ENCODE measurements around the gene SPON1. TPM values are rescaled to one million over a fixed set of nuclear protein-coding genes. Genes with fewer than 3 reads are reported as not detected.

The SPON1 gene
- total RNA-seq, 1 experiment from 2014 or later = 46.9 TPM

GRCh38 chr11:14106303-14107049, 144.0 kb downstream of the SPON1 start:
- H3K4me1 ChIP-seq = no peaks in the 10 kb centered on the region
- BruUV-seq (replicated peaks) = no TSS peak
- no peak for TF ChIP-seq CTCF (IDR thresholded peaks at IDR 0.05; ENCODE audit: insufficient read depth in 1 of 2, low read depth in 1 of 2, low read length in 1 of 2, severe bottlenecking in 1 of 2, unreplicated experiment in 1 of 2)
- H3K9me3 Mint-ChIP-seq (ENCODE audit: unreplicated experiment) = no peaks in the 10 kb centered on the region
- H3K36me3 Mint-ChIP-seq (ENCODE audit: insufficient read depth, unreplicated experiment) = no peaks in the 10 kb centered on the region
- no peaks in the 10 kb centered on the region for H3K9me3 ChIP-seq
- ChIA-PET CTCF (interaction anchor here (0.6 kb wide), 1 partner anchor 270 kb away, joined by 12 read pairs; no protein-coding TSS in a partner anchor), POLR2A (no interaction called here)
- no peaks in the 10 kb centered on the region for H3K4me1 Mint-ChIP-seq (ENCODE audit: low read depth, unreplicated experiment)
- no peak overlapping the region for H3K4me3 Mint-ChIP-seq (ENCODE audit: unreplicated experiment)
- H3K36me3 ChIP-seq (ENCODE audit: control insufficient read depth, insufficient read depth, low read length) = no peaks in the 10 kb centered on the region
- H3K27ac Mint-ChIP-seq (ENCODE audit: unreplicated experiment) = no peak overlapping the region
- DNase-seq = no peak
- no peaks in the 10 kb centered on the region for H3K27me3 ChIP-seq (replicated peaks; ENCODE audit: control insufficient read depth, insufficient read depth, low read length)
- H3K4me3 ChIP-seq (ENCODE audit: low read depth, low read length) = no peak overlapping the region
- intact Hi-C loops (cut with micrococcal nuclease; ENCODE audit: unreplicated experiment) = no loop called here
- no peaks in the 10 kb centered on the region for H3K27me3 Mint-ChIP-seq (ENCODE audit: insufficient read depth, unreplicated experiment)

DNA sequence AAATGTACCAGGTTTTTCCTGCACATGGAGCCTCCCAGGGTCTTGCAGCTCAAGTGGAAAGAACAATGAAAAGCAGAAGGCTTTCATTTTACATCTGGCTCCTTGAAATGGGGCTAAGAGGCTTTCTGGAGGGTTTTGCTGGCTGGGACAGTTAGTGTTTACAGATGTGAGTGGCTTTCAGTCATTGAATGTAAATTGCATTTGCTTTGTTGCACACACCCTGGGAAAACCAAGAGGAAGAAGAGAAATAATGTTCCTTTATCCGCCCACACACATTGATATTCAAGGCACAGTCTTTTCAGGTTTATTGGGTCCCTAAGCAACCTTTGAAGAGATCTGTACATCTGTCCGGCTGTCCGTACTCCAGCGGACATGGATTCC, 144.5 kb downstream of the SPON1 start:
- H3K9me3 Mint-ChIP-seq (ENCODE audit: unreplicated experiment) = no peaks in the 10 kb centered on the region
- CTCF ChIA-PET = interaction anchor here (0.6 kb wide), 1 partner anchor 271 kb away, joined by 12 read pairs; no protein-coding TSS in a partner anchor
- POLR2A ChIA-PET = no interaction called here

GRCh38 chr11:14109742-14110141, 147.2 kb downstream of the SPON1 start:
- no TSS peak for BruUV-seq (replicated peaks)
- Mint-ChIP-seq H3K4me1 (ENCODE audit: low read depth, unreplicated experiment) (no peaks in the 10 kb centered on the region), H3K4me3 (ENCODE audit: unreplicated experiment) (no peak overlapping the region), H3K27ac (ENCODE audit: unreplicated experiment) (no peak overlapping the region), H3K36me3 (ENCODE audit: insufficient read depth, unreplicated experiment) (no peaks in the 10 kb centered on the region), H3K27me3 (ENCODE audit: insufficient read depth, unreplicated experiment) (no peaks in the 10 kb centered on the region), H3K9me3 (ENCODE audit: unreplicated experiment) (no peaks in the 10 kb centered on the region)
- Histone ChIP-seq H3K36me3 (ENCODE audit: control insufficient read depth, insufficient read depth, low read length) (no peaks in the 10 kb centered on the region), H3K4me3 (ENCODE audit: low read depth, low read length) (no peak overlapping the region), H3K27me3 (replicated peaks; ENCODE audit: control insufficient read depth, insufficient read depth, low read length) (no peaks in the 10 kb centered on the region), H3K4me1 (no peaks in the 10 kb centered on the region), H3K9me3 (no peaks in the 10 kb centered on the region)
- ChIA-PET CTCF (no interaction called here), POLR2A (no interaction called here)
- intact Hi-C loops (cut with micrococcal nuclease; ENCODE audit: unreplicated experiment) = no loop called here
- TF ChIP-seq CTCF (IDR thresholded peaks at IDR 0.05; ENCODE audit: insufficient read depth in 1 of 2, low read depth in 1 of 2, low read length in 1 of 2, severe bottlenecking in 1 of 2, unreplicated experiment in 1 of 2) = no peak
- DNase-seq = no peak

More for the DNA sequence above, 144.5 kb downstream of the SPON1 start:
- Mint-ChIP-seq H3K4me3 (ENCODE audit: unreplicated experiment) (no peak overlapping the region), H3K36me3 (ENCODE audit: insufficient read depth, unreplicated experiment) (no peaks in the 10 kb centered on the region), H3K27me3 (ENCODE audit: insufficient read depth, unreplicated experiment) (no peaks in the 10 kb centered on the region), H3K4me1 (ENCODE audit: low read depth, unreplicated experiment) (no peaks in the 10 kb centered on the region), H3K27ac (ENCODE audit: unreplicated experiment) (no peak overlapping the region)
- intact Hi-C loops (cut with micrococcal nuclease; ENCODE audit: unreplicated experiment) = no loop called here
- TF ChIP-seq CTCF (IDR thresholded peaks at IDR 0.05; ENCODE audit: insufficient read depth in 1 of 2, low read depth in 1 of 2, low read length in 1 of 2, severe bottlenecking in 1 of 2, unreplicated experiment in 1 of 2) = no peak
- Histone ChIP-seq H3K9me3 (no peaks in the 10 kb centered on the region), H3K4me3 (ENCODE audit: low read depth, low read length) (no peak overlapping the region), H3K4me1 (no peaks in the 10 kb centered on the region), H3K27me3 (replicated peaks; ENCODE audit: control insufficient read depth, insufficient read depth, low read length) (no peaks in the 10 kb centered on the region), H3K36me3 (ENCODE audit: control insufficient read depth, insufficient read depth, low read length) (no peaks in the 10 kb centered on the region)
- BruUV-seq (replicated peaks) = no TSS peak
- no peak for DNase-seq
